Measurements from ENCODE around the gene FTO.
A peak's percentile ranks its signal among the peaks of the same experiment; 100 is the strongest.

FTO gene

GRCh38 chr16:53915452-53916160 lies 211.7 kb downstream of the FTO start:
- no peak overlapping the region for H3K4me3 ChIP-seq (replicated peaks in 1 of 2; ENCODE audit: low read depth in 2 of 2, low read length in 2 of 2)
- DNase-seq (ENCODE audit: low read depth in 2 of 2): no peak
- no peak for TF ChIP-seq CTCF (IDR thresholded peaks at IDR 0.05; ENCODE audit: low read depth, low read length)

- TF ChIP-seq CTCF (IDR thresholded peaks at IDR 0.05; ENCODE audit: low read depth, low read length): no peak
- DNase-seq (ENCODE audit: low read depth in 2 of 2): no peak
- no peak overlapping the region for H3K4me3 ChIP-seq (replicated peaks in 1 of 2; ENCODE audit: low read depth in 2 of 2, low read length in 2 of 2)
Observed at GRCh38 chr16:53920988-53921387, 217.0 kb downstream of the FTO start.

DNA sequence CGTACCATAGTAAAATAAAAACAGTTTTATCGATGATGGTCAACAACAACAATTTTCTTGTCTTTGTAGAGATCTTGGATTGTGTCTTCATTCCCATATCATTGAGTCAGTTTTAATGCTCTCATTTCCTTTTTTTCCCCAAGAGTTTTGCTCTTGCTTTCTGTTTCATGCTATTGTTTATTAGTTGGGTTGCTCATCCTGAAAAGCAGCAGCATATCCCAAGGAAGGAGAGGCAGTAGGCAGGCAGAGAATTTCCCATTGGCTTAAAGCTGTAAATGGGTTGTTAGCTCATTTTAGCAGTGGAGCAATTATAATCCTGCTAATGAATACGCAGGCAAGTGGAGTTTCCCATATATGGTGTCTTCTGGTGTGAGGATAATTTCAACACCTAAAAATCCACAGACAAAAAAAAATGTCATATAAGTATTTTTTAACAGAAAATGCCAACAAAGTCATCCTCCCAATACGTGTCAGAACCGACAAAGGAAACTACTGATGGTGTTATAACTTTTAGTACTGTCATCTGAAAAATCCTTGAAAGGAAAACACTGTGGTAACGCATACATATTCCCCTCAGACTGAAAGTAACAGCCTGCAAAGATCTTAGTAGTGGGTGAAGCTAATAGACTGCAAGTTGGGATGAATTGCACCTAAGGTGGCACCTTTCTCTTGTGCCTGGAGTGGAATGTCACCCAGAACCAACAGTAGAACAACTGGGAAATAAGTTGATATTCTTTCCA lies 218.3 kb downstream of the FTO start:
- H3K4me3 ChIP-seq (replicated peaks in 1 of 2; ENCODE audit: low read depth in 2 of 2, low read length in 2 of 2): no peak overlapping the region
- peak in 1 of 2 donors; percentile 13 for DNase-seq (ENCODE audit: low read depth in 2 of 2)
- TF ChIP-seq CTCF (IDR thresholded peaks at IDR 0.05; ENCODE audit: low read depth, low read length): no peak

- no peak for DNase-seq (ENCODE audit: low read depth in 2 of 2)
- TF ChIP-seq CTCF (IDR thresholded peaks at IDR 0.05; ENCODE audit: low read depth, low read length): no peak
- H3K4me3 ChIP-seq (replicated peaks in 1 of 2; ENCODE audit: low read depth in 2 of 2, low read length in 2 of 2): no peak overlapping the region
Observed at GRCh38 chr16:53922807-53923571, 219.0 kb downstream of the FTO start.

- TF ChIP-seq CTCF (IDR thresholded peaks at IDR 0.05; ENCODE audit: low read depth, low read length): no peak
- H3K4me3 ChIP-seq (replicated peaks in 1 of 2; ENCODE audit: low read depth in 2 of 2, low read length in 2 of 2): no peak overlapping the region
- DNase-seq (ENCODE audit: low read depth in 2 of 2): peak in 1 of 2 donors; percentile 19
Observed at GRCh38 chr16:53924331-53925106, 220.6 kb downstream of the FTO start.

- no peak for TF ChIP-seq CTCF (IDR thresholded peaks at IDR 0.05; ENCODE audit: low read depth, low read length)
- H3K4me3 ChIP-seq (replicated peaks in 1 of 2; ENCODE audit: low read depth in 2 of 2, low read length in 2 of 2): no peak overlapping the region
- no peak for DNase-seq (ENCODE audit: low read depth in 2 of 2)
Observed at GRCh38 chr16:53925107-53925410, 221.1 kb downstream of the FTO start.
